K562 (cell line): ENCODE results near the gene TFRC. TPM values are rescaled to one million over a fixed set of nuclear protein-coding genes. Genes with fewer than 3 reads are reported as not detected.

Experiments used
- ARID2 ChIP-seq: fragments of 450-650 bp; IDR thresholded peaks from 2 replicates; pipeline ENCODE4 v1.6.1; 2017; ENCODE audit warnings: antibody characterized with exemption, mild to moderate bottlenecking
- CBFA2T3 ChIP-seq: fragments of 450-650 bp; IDR thresholded peaks from 2 replicates; pipeline ENCODE4 v1.6.1; 2017
- CBX1 ChIP-seq: sonication (generic); IDR thresholded peaks from 2 replicates; pipeline ENCODE4 v1.6.1; 2016; ENCODE audit warnings: antibody characterized with exemption, low read depth, mild to moderate bottlenecking
- CBX2 ChIP-seq: fragments of 200-600 bp; sonication (generic); IDR thresholded peaks from one replicate; pipeline ENCODE4 v1.6.1; 2012; ENCODE audit warnings: mild to moderate bottlenecking, low read length, inconsistent platforms; ENCODE audit not compliant: insufficient read depth, poor library complexity, severe bottlenecking
- CREB3L1 ChIP-seq: fragments of 450-650 bp; IDR thresholded peaks from 2 replicates; pipeline ENCODE4 v1.6.1; 2014; ENCODE audit warnings: low read depth, mild to moderate bottlenecking, moderate library complexity, borderline replicate concordance
- CREM ChIP-seq: IDR thresholded peaks from 2 replicates; pipeline ENCODE4 v1.6.1; 2014; ENCODE audit warnings: antibody characterized with exemption, low read depth
- GATAD2B ChIP-seq: fragments of 450-650 bp; IDR thresholded peaks from 2 replicates; pipeline ENCODE4 v1.6.1; 2017; ENCODE audit warnings: mild to moderate bottlenecking, borderline replicate concordance
- HDAC1 ChIP-seq, 2 experiments: fragments of 450-650 bp; IDR thresholded peaks; 2 replicates each; pipeline ENCODE4 v1.6.1; 2016 to 2017; ENCODE audit warnings: inconsistent platforms in 1 of 2, mild to moderate bottlenecking in 1 of 2, moderate library complexity in 1 of 2
- MBD2 ChIP-seq: sonication (generic); IDR thresholded peaks from 2 replicates; pipeline ENCODE4 v1.6.1; 2016; ENCODE audit warnings: low read depth, borderline replicate concordance
- NR2C2 ChIP-seq, 2 experiments: fragments of 200-800 bp in 1 of 2; sonication (Bioruptor generic) in 1 of 2; sonication (generic) in 1 of 2; formaldehyde crosslinking in 1 of 2; IDR thresholded peaks; 2 replicates each; pipeline versions ENCODE4 v1.6.1 to v1.8.0; 2016 to 2022; ENCODE audit warnings: mild to moderate bottlenecking in 1 of 2, missing compliant biosample characterization in 1 of 2, missing genetic modification characterization in 1 of 2, missing genetic modification reagents in 1 of 2
- PYGO2 ChIP-seq: fragments of 450-650 bp; IDR thresholded peaks from 2 replicates; pipeline ENCODE4 v1.6.1; 2016; ENCODE audit warnings: mild to moderate bottlenecking, missing genetic modification characterization, moderate library complexity, missing compliant biosample characterization
- SIRT6 ChIP-seq: IDR thresholded peaks from one replicate; pipeline ENCODE4 v1.6.1; 2012; ENCODE audit warnings: low read depth, mild to moderate bottlenecking, control low read depth, inconsistent platforms, low read length, moderate library complexity
- SMARCA5 ChIP-seq: fragments of 450-650 bp; IDR thresholded peaks from 2 replicates; pipeline ENCODE4 v1.6.1; 2016
- SNRNP70 ChIP-seq: fragments of 200-400 bp; formaldehyde crosslinking; optimal IDR thresholded peaks from 2 replicates; pipeline ENCODE3; 2017; ENCODE audit warnings: low read depth, low read length
- TAL1 ChIP-seq: fragments of 450-650 bp; IDR thresholded peaks from 2 replicates; pipeline ENCODE4 v1.6.1; 2016; ENCODE audit warnings: mild to moderate bottlenecking
- TCF3 ChIP-seq: sonication (generic); formaldehyde crosslinking; IDR thresholded peaks from 2 replicates; pipeline ENCODE4 v1.4.0; 2020; ENCODE audit warnings: mild to moderate bottlenecking, missing genetic modification reagents
- TEAD2 ChIP-seq: fragments of 450-650 bp; IDR thresholded peaks from 2 replicates; pipeline ENCODE4 v1.6.1; 2016; ENCODE audit warnings: missing genetic modification characterization, control low read depth, missing compliant biosample characterization
- TRIM24 ChIP-seq, 2 experiments: fragments of 450-650 bp; IDR thresholded peaks; 2 replicates each; pipeline ENCODE4 v1.6.1; 2016
- ZBTB9 ChIP-seq: fragments of 450-650 bp; formaldehyde crosslinking; IDR thresholded peaks from 2 replicates; pipeline ENCODE4 v1.4.0; 2020; ENCODE audit warnings: mild to moderate bottlenecking, moderate library complexity
- ZNF124 ChIP-seq: sonication (generic); formaldehyde crosslinking; IDR thresholded peaks from 2 replicates; pipeline ENCODE4 v1.8.1; 2022; ENCODE audit warnings: missing genetic modification reagents
- ZNF277 ChIP-seq: fragments of 250-450 bp; sonication (Bioruptor Pico); IDR thresholded peaks from 2 replicates; pipeline ENCODE4 v1.8.0; 2022; ENCODE audit warnings: inconsistent platforms, mild to moderate bottlenecking, moderate library complexity, borderline replicate concordance
- ZNF764 ChIP-seq: fragments of 250-450 bp; sonication (Bioruptor Pico); IDR thresholded peaks from 2 replicates; pipeline ENCODE4 v1.4.0; 2020; ENCODE audit warnings: low read depth, mild to moderate bottlenecking, moderate library complexity
- polyA plus RNA-seq, 8 experiments: library from polyadenylated mRNA; depleted of rRNA in 4 of 8; stranded (reverse) in 5 of 8; unstranded in 3 of 8; fragments of >200 nt; fragmentation: Nextera tagmentation in 2 of 8; fragmentation: Illumina TruSeq in 1 of 8; extraction: Ambion mirVana in 2 of 8; extraction: Trizol in 1 of 8; gene quantifications; 2 replicates each; pipeline versions ENCODE4 v1.2.1 to v1.2.3, GENCODE V29; 2011 to 2014; ENCODE audit warnings: inconsistent platforms in 1 of 8, missing spikeins in 1 of 8
- total RNA-seq, 7 experiments: library from RNA; depleted of rRNA in 6 of 7; stranded (reverse); fragments of >200 nt in 6 of 7; fragmentation: Illumina TruSeq in 2 of 7; extraction: Trizol in 2 of 7; gene quantifications; 2 replicates each; pipeline versions ENCODE4 v1.2.1 to v1.2.3, GENCODE V29; 2011 to 2021; ENCODE audit warnings: low replicate concordance in 1 of 7
- TF ChIP-seq, protein P1 (sequence below): fragments of 450-650 bp; IDR thresholded peaks from 2 replicates; pipeline ENCODE4 v1.6.1; 2016; ENCODE audit warnings: antibody characterized with exemption

TFRC gene
- total and polyA plus RNA-seq, 9 of the 15 experiments (the other 6 are each of a cell fraction or from before 2014, with no cell fraction given): 149 to 679 (median 332) TPM

DNA sequence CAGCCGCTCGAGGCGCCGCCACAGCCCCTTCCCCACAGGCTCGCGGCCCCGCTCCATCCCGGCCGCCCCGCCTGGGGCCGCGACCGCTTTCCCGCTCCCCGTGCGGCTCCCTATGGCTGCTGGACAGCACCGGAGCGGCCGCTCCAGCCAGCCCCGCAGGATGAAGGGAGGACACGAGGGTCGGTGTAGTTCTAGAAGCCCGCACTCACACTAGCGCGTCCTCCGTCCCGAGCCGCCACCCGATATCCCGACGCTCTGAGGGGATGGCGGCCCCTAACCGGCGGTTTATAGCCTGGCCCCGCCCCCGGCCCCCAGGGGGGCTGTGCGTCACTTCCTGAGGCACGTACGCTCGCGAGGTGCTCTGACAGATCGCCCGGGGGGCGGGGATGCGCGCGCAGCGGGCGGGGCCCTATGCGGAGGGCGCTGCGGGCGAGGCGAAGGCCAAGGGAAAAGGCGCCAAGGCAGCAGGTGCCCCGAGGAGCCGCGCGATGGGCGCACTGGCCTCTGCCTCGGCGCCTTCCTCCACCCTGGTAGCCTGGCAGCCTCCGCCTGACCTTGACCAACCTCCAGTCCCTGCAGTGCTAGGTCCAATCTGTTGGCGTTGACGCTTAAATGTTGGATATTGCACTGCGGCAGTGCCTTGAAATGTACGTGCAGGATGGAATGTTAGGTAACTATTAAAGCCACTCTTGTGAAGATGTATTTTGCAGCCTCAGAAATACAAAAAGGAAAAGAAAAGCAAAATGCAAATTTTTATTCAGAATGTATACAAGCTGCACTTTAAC lies at the start of gene TFRC (continued):
- TF ChIP-seq ZNF764: no peak
- no peak for TF ChIP-seq SIRT6
- TF ChIP-seq ARID2: no peak
- TF ChIP-seq CBX1: peak; percentile 99
- TF ChIP-seq ZBTB9: peak; percentile 68; the same call in 1 of the 2 replicates
- TF ChIP-seq CBFA2T3: peak; percentile 22; the same call in 1 of the 2 replicates
- TF ChIP-seq, protein P1, sequence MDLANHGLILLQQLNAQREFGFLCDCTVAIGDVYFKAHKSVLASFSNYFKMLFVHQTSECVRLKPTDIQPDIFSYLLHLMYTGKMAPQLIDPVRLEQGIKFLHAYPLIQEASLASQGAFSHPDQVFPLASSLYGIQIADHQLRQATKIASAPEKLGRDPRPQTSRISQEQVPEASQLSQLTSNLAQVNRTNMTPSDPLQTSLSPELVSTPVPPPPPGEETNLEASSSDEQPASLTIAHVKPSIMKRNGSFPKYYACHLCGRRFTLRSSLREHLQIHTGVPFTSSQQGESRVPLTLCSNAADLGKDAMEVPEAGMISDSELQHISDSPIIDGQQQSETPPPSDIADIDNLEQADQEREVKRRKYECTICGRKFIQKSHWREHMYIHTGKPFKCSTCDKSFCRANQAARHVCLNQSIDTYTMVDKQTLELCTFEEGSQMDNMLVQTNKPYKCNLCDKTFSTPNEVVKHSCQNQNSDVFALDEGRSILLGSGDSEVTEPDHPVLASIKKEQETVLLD: no peak; the same call in 1 of the 2 replicates
- no peak for TF ChIP-seq SNRNP70
- TF ChIP-seq GATAD2B: no peak; the same call in 1 of the 2 replicates
- peak; percentile 37 for TF ChIP-seq NR2C2 (CRISPR knock-in tag; IDR thresholded peaks at IDR 0.05)
- TF ChIP-seq NR2C2 (tag; IDR thresholded peaks at IDR 0.05): peak; percentile 58
- no peak for TF ChIP-seq TEAD2 (tag)
- TF ChIP-seq ZNF277 (CRISPR knock-in tag): no peak
- peak; percentile 92 for TF ChIP-seq MBD2
- TF ChIP-seq SMARCA5: no peak
- TF ChIP-seq ZNF124 (CRISPR knock-in tag): 0 out of 2 replicates have a peak, but pooled peaks have one; percentile 79
- TF ChIP-seq HDAC1 (IDR thresholded peaks at IDR 0.05): peak in 1 of 2 experiments; percentile 84; a peak in 2 of 4 replicates
- peak; percentile 66; the same call in 1 of the 2 replicates for TF ChIP-seq CREB3L1
- TF ChIP-seq CREM: peak; percentile 96
- TF ChIP-seq CBX2: no peak
- 0 out of 2 replicates have a peak, but pooled peaks have one; percentile 19 for TF ChIP-seq TCF3 (CRISPR knock-in tag)
- TF ChIP-seq TRIM24 (IDR thresholded peaks at IDR 0.05): no peak
- TF ChIP-seq TAL1: no peak
- no peak for TF ChIP-seq PYGO2 (tag)
